ENCODE results near the gene SLC45A3.
"Not testable (repeated sequence)": the region's sequence is repeated elsewhere in the genome, so short reads cannot be mapped to it uniquely, and the experiment has no call there.

The SLC45A3 gene

GRCh38 chr1:205680073-205680851 is at the start of gene SLC45A3:
Gene SLC45A3 (minus strand): TSS chr1:205680509. CDS start chr1:205664656, 15,853 bp downstream.
- in situ Hi-C loops (cut with HindIII; ENCODE audit: low sequenced_read_pairs): no loop called here

GRCh38 chr1:205726619-205727125 is 46.4 kb upstream of the SLC45A3 start:
- in situ Hi-C loops (cut with HindIII; ENCODE audit: low sequenced_read_pairs): no loop called here

- in situ Hi-C loops (cut with HindIII; ENCODE audit: low sequenced_read_pairs): no loop called here
These were observed 45.2 kb upstream of the SLC45A3 start for GRCh38 chr1:205725514-205725913.

- in situ Hi-C loops (cut with HindIII; ENCODE audit: low sequenced_read_pairs): not testable (repeated sequence)
These were observed 40.4 kb upstream of the SLC45A3 start for GRCh38 chr1:205720740-205721139.

- in situ Hi-C loops (cut with HindIII; ENCODE audit: low sequenced_read_pairs): no loop called here
These were observed 39.5 kb upstream of the SLC45A3 start for GRCh38 chr1:205719762-205720161.

- in situ Hi-C loops (cut with HindIII; ENCODE audit: low sequenced_read_pairs): no loop called here
These were observed 38.7 kb upstream of the SLC45A3 start for GRCh38 chr1:205719015-205719414.

GRCh38 chr1:205716371-205717132 is 36.2 kb upstream of the SLC45A3 start:
- in situ Hi-C loops (cut with HindIII; ENCODE audit: low sequenced_read_pairs): no loop called here

- in situ Hi-C loops (cut with HindIII; ENCODE audit: low sequenced_read_pairs): no loop called here
These were observed 35.3 kb upstream of the SLC45A3 start for GRCh38 chr1:205715628-205716027.

- in situ Hi-C loops (cut with HindIII; ENCODE audit: low sequenced_read_pairs): loop anchor here (5.0 kb wide), 2 partner anchors 53 to 128 kb away; no protein-coding TSS in a partner anchor
These were observed 34.6 kb upstream of the SLC45A3 start for GRCh38 chr1:205714906-205715246.

GRCh38 chr1:205714190-205714905 is 34.0 kb upstream of the SLC45A3 start:
- in situ Hi-C loops (cut with HindIII; ENCODE audit: low sequenced_read_pairs): loop anchor here (5.0 kb wide), 2 partner anchors 52 to 127 kb away; no protein-coding TSS in a partner anchor

- in situ Hi-C loops (cut with HindIII; ENCODE audit: low sequenced_read_pairs): loop anchor here (5.0 kb wide), 2 partner anchors 49 to 124 kb away; no protein-coding TSS in a partner anchor
These were observed 31.1 kb upstream of the SLC45A3 start for GRCh38 chr1:205711105-205712048.

- in situ Hi-C loops (cut with HindIII; ENCODE audit: low sequenced_read_pairs): loop anchor here (5.0 kb wide), 2 partner anchors 48 to 123 kb away; no protein-coding TSS in a partner anchor
These were observed 30.1 kb upstream of the SLC45A3 start for GRCh38 chr1:205710201-205711062.

- in situ Hi-C loops (cut with HindIII; ENCODE audit: low sequenced_read_pairs): loop anchor here (5.0 kb wide), 2 partner anchors 47 to 122 kb away; no protein-coding TSS in a partner anchor
These were observed 29.3 kb upstream of the SLC45A3 start for GRCh38 chr1:205709640-205710039.

- in situ Hi-C loops (cut with HindIII; ENCODE audit: low sequenced_read_pairs): no loop called here
These were observed 28.7 kb upstream of the SLC45A3 start for GRCh38 chr1:205709059-205709398.

- in situ Hi-C loops (cut with HindIII; ENCODE audit: low sequenced_read_pairs): no loop called here
These were observed 26.5 kb upstream of the SLC45A3 start for GRCh38 chr1:205706601-205707502.

- in situ Hi-C loops (cut with HindIII; ENCODE audit: low sequenced_read_pairs): no loop called here
These were observed 24.6 kb upstream of the SLC45A3 start for GRCh38 chr1:205704903-205705302.

GRCh38 chr1:205703072-205703471 is 22.8 kb upstream of the SLC45A3 start:
- in situ Hi-C loops (cut with HindIII; ENCODE audit: low sequenced_read_pairs): no loop called here

- in situ Hi-C loops (cut with HindIII; ENCODE audit: low sequenced_read_pairs): no loop called here
These were observed 21.6 kb upstream of the SLC45A3 start for GRCh38 chr1:205701891-205702290.
